GM12872 (cell line): ENCODE data around the gene PCOLCE2.

Source experiments
- TF ChIP-seq, protein P1 (sequence below): IDR thresholded peaks from 3 replicates; pipeline ENCODE4 v1.5.1; 2011; ENCODE audit warnings: low read depth, mild to moderate bottlenecking, low read length, moderate library complexity; ENCODE audit not compliant: insufficient read depth

The PCOLCE2 gene

DNA sequence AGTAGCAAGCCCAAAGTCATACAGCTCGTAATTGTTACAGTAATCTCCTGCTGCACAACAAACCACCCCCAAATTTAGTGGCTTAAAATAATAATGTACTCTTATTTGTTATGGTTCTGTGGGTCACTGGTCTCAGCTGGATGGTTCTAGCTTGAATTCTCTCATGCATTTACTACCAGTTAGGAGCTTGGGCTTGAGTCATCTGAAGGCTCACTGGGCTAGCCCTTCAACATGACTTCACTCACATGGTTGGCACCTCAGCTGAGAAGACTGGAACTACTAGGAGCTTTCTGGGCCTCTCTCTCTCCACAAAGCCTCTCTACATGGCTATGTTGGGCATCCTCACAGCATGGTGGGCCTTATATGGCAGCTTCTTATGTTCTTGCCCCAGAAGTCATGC is 12.5 kb downstream of the PCOLCE2 start:
- TF ChIP-seq, protein P1, sequence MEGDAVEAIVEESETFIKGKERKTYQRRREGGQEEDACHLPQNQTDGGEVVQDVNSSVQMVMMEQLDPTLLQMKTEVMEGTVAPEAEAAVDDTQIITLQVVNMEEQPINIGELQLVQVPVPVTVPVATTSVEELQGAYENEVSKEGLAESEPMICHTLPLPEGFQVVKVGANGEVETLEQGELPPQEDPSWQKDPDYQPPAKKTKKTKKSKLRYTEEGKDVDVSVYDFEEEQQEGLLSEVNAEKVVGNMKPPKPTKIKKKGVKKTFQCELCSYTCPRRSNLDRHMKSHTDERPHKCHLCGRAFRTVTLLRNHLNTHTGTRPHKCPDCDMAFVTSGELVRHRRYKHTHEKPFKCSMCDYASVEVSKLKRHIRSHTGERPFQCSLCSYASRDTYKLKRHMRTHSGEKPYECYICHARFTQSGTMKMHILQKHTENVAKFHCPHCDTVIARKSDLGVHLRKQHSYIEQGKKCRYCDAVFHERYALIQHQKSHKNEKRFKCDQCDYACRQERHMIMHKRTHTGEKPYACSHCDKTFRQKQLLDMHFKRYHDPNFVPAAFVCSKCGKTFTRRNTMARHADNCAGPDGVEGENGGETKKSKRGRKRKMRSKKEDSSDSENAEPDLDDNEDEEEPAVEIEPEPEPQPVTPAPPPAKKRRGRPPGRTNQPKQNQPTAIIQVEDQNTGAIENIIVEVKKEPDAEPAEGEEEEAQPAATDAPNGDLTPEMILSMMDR: no peak

DNA sequence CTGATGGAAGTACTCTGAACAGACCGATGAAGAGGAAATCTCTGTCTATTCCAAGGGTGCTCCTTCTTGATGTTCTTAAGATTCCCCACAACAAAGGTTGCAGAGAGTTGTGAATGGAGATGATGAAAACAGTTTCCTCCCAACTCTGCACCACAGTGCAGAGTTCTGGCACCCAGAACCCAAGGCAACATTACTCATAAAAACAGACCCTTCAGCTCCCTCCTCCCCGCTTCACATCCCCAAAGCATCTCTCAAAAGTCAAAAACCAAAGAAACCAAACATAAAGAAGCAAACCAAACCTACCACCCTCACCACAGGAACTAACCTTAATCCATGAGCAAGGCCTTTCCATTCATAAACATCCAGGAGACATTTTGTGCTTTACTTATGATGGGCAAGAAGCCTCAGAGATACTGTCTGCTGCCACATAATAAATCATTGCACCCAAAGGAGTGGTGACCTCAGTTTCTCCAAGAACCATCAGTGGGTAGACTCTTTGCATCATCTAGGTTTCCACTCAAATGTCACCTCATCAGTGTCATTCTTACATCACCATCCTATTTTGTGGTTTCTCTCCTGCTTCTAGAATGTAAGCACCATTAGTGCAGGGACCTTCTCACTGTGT is 13.2 kb downstream of the PCOLCE2 start:
- TF ChIP-seq, protein P1: no peak

DNA sequence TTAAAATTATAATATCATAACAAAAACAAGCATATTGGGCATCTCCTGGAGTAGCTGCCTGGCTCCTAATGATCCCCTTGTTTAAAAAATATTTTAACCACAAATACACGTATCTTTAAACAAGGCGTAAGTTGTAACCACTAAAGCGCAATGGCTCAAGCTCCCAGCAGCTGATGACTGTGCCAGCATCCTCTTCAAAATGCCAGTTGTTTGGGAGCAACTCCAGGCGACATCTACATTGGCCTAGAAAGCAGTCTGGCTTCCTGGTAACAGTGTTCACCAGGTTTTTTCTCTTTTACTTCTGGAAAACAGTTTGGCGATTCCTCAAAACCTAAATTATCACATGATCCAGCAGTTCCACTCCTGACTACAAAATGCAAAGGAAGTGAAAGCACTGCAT is 13.8 kb downstream of the PCOLCE2 start:
- TF ChIP-seq, protein P1: no peak

DNA sequence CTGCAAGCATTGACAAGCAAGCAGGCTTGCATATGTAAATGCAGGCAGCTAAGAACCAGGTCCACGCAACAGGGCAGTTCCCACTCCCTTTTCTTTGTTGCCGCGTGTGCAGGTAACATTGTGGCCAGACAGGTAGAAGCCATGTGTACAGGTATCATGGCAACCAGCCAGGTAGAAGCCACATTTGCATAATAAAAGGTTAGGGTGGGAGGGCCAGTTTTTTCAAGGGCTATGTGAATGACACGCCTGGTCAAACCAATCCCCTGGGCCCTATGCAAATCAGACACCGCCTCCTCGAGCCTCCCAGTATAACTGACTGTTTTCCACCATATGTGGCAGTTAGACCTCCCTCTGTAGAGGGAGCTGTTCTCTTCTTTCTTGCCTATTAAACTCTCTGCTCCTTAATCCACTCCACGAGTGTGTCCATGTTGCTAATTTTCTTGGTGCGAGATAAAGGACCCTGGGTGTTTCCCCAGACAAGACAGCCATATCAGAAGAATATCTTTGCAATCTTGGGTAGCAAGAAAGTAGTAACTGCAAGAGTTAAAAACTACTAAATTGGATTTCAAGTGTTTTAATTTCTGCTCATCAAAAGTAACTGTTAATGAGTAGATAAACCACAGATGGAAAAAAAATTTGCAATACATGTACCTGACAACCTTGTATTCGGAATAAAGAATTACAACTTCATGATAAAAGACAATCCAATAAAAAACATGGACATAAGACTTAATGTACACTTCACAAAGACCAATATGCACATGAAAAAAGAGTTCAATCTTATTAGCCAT is 21.8 kb downstream of the PCOLCE2 start:
- TF ChIP-seq, protein P1: 0 out of 3 replicates have a peak, but pooled peaks have one; percentile 11

DNA sequence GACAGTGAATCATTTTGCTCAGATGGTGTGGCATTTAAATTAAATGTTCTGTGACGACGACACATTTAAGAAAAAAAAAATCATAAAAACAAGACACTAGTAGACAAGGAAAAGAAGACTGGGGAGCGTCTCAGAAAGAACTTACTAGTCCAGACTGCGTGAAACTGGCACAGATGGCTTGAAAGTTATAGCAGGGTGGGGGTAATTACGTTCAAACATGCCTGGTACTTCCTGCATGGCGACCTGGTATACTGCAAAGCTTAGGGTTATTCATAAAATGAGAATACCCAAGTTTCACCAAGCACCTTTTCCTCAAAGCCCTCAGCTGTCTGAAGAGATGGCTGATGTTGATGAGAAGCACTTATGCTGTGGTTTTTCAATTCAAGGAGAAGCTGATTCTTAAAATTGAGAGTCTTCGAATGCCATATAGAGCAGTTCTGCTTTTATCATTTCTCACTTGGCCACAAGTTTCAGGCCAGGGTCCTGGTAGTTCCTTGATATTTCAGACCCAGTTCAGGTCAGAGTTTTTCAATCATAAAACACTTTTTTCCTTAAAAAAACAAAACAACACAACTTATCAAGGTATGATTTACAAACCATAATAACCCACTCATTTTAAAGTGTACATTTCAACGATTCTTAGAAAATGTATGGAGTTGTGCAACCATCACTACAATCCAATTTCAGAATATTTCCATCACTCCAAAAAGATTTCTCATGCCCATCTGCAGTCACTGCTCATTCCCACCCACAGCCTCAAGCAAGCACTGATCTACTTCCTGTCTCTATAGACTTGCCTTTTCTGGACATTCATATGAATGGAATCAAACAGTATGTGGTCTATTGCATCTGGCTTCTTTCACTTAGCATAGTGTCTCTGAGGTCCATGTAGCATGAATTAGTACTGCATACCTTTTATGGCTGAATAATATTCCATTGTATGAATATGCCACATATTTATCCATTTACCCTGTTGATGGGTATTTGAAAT is 24.7 kb downstream of the PCOLCE2 start:
- TF ChIP-seq, protein P1: no peak

DNA sequence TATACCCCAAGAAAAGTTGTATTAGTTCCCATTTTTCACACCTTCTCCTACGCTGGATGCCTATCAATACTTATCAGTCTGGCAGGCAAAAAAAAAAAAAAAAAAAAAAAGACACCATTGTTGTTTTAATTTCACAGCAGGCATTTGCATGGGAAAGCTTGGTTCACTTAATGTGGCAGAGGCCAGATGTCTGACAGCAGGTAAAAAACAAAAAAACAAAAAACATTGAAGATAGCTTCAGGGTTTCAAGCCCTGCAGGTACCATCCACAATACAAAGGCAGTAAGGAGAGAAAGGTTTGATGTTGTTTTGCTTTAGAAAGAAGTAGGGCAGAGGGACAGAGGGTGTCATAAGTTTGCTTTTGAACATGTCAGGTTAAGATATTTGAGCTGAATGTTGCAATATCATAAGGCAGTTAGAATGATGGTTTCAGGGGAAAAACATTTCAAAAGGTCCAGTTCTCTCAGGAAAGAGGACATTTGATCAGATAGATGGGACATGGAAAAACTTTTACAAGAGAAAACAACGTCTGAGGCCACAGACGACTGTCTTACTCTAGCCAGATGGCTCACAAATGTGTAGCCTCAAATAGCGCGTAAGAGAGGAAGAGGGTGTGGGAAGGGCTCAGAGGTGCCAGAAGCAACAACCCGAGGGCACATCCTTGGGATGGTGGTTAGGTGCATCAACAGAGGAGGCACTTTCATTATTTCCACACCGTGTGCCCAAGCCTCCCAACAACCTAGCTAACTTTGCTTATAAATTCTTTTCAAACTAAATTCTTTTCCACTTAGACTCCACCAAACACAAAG is 25.7 kb downstream of the PCOLCE2 start:
- TF ChIP-seq, protein P1: no peak
